Fibroblast of lung (primary cell): ENCODE data around the gene SNRPA1. TPM values are rescaled to one million over a fixed set of nuclear protein-coding genes. Genes with fewer than 3 reads are reported as not detected.
A peak's percentile ranks its signal among the peaks of the same experiment; 100 is the strongest.

Experiments
- DNase-seq, 2 donors: peaks; one replicate each; pipeline versions ENCODE4 v3.0.0 to v3.0.0-alpha.2; 2010; ENCODE audit warnings: low read depth in 2 of 2
- H2AFZ ChIP-seq: 2 replicates; pipeline ENCODE4 v1.5.1; 2012; ENCODE audit warnings: low read length, control low read depth, inconsistent platforms
- H3K27ac ChIP-seq: 2 replicates; pipeline ENCODE4 v1.5.1; 2011; ENCODE audit warnings: low read length, control low read depth; ENCODE audit not compliant: insufficient read depth
- H3K27me3 ChIP-seq: 2 replicates; pipeline ENCODE4 v1.5.1; 2011; ENCODE audit warnings: mild to moderate bottlenecking, low read length; ENCODE audit not compliant: control insufficient read depth, insufficient read depth
- H3K36me3 ChIP-seq: 2 replicates; pipeline ENCODE4 v1.5.1; 2011; ENCODE audit warnings: low read length; ENCODE audit not compliant: control insufficient read depth, insufficient read depth
- H3K4me1 ChIP-seq: 2 replicates; pipeline ENCODE4 v1.5.1; 2011; ENCODE audit warnings: low read length; ENCODE audit not compliant: control insufficient read depth, insufficient read depth; ENCODE audit errors: extremely low read depth
- H3K4me2 ChIP-seq: 2 replicates; pipeline ENCODE4 v1.5.1; 2011; ENCODE audit warnings: low read length, control low read depth; ENCODE audit not compliant: insufficient read depth; ENCODE audit errors: extremely low read depth
- H3K4me3 ChIP-seq, 4 experiments: fragments of 200-600 bp in 1 of 4; sonication (generic) in 1 of 4; replicated peaks in 1 of 4; 2 replicates each; pipeline ENCODE4 v1.5.1; 2011 to 2016; ENCODE audit warnings: low read length in 4 of 4, low read depth in 3 of 4, mild to moderate bottlenecking in 3 of 4, control low read depth in 2 of 4, inconsistent platforms in 1 of 4, mixed read lengths in 1 of 4; ENCODE audit not compliant: insufficient read depth in 1 of 4; ENCODE audit errors: control extremely low read depth in 1 of 4
- H3K79me2 ChIP-seq: 2 replicates; pipeline ENCODE4 v1.5.1; 2012; ENCODE audit warnings: mild to moderate bottlenecking, low read length, inconsistent platforms; ENCODE audit not compliant: control insufficient read depth, insufficient read depth
- H3K9ac ChIP-seq: 2 replicates; pipeline ENCODE4 v1.5.1; 2011; ENCODE audit warnings: mild to moderate bottlenecking, low read length, control low read depth; ENCODE audit not compliant: insufficient read depth
- H3K9me3 ChIP-seq: 2 replicates; pipeline ENCODE4 v1.5.1; 2012; ENCODE audit warnings: low read depth, low read length; ENCODE audit not compliant: control insufficient read depth, insufficient read depth
- H4K20me1 ChIP-seq: 2 replicates; pipeline ENCODE4 v1.5.1; 2011; ENCODE audit warnings: low read length; ENCODE audit not compliant: control insufficient read depth, insufficient read depth; ENCODE audit errors: extremely low read depth
- EZH2 ChIP-seq: IDR thresholded peaks from 2 replicates; pipeline ENCODE4 v1.5.1; 2012; ENCODE audit warnings: low read length, control low read depth, mild to moderate bottlenecking; ENCODE audit errors: missing control alignments
- polyA plus RNA-seq, 2 donors: library from polyadenylated mRNA; depleted of rRNA in 1 of 2; stranded (reverse) in 1 of 2; unstranded in 1 of 2; fragments of >200 nt; gene quantifications; 2 replicates each; pipeline ENCODE4 v1.2.1, GENCODE V29; 2011 to 2012; ENCODE audit warnings: missing spikeins in 1 of 2
- total RNA-seq: library from RNA; depleted of rRNA; stranded (reverse); fragments of >200 nt; gene quantifications from 2 replicates; pipeline ENCODE4 v1.2.1, GENCODE V29; 2014
- TF ChIP-seq, protein P1 (sequence below), 2 donors: IDR thresholded peaks in 1 of 2; conservative IDR thresholded peaks in 1 of 2; 1 replicate in 1 of 2; 2 replicates in 1 of 2; pipeline ENCODE4 v1.5.1; 2011 to 2012; ENCODE audit warnings: low read length in 2 of 2, control low read depth in 1 of 2, inconsistent platforms in 1 of 2, low read depth in 1 of 2, mild to moderate bottlenecking in 1 of 2

Gene SNRPA1
- total and polyA plus RNA-seq, 2 donors (not counting 1 experiment from before 2014, with no cell fraction given): 12.9 to 90.3 TPM

DNA sequence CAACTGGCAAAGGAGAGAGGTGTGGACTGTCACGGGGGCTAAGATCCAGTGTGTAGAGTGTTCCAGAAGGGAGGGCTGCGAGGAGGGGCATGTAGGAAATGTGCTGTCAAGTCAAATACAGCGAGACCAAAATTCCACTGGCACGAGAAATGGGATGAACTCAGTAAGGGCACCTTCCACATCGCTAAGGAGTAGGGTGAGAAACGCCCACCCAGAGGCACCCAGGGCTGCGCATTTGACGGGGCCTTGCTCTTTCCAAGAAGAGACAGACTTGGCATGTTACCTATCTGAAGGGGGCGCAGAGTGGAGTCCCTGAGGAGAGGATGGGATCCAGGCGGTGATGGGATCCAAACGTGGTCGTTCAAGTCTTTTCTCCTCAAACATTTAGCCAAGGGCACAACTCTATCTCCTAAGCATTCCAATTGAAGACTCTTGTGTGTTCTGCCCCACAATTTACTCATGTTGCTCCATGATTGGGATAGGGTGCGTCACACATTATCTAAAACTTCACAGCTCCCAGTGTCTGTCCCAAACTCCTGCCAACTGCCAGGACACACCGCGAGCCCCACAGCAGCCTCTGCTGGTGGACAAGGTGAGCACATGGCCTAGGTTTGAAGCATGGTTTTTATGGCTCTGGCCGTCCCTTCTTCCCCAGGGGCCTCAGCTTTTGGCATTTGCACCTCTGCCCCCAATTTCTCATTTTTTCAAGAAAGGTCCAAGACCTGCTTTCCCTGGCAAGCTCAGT is 25.4 kb downstream of the SNRPA1 start:
- no peaks in the 10 kb centered on the region for H3K27me3 ChIP-seq
- H3K4me3 ChIP-seq: no peak overlapping the region
- no peak overlapping the region for H3K9ac ChIP-seq
- peaks cover 14% of the 10 kb centered on the region for H3K4me1 ChIP-seq
- no peaks in the 10 kb centered on the region for H3K9me3 ChIP-seq
- H3K4me2 ChIP-seq: no peak overlapping the region
- H3K79me2 ChIP-seq: peaks cover under 1% of the 10 kb centered on the region
- no peak overlapping the region for H3K27ac ChIP-seq
- DNase-seq: peak in 1 of 2 donors; percentile 29
- H2AFZ ChIP-seq: no peak overlapping the region
- no peaks in the 10 kb centered on the region for H4K20me1 ChIP-seq
- H3K36me3 ChIP-seq: peaks cover 18% of the 10 kb centered on the region
- TF ChIP-seq, protein P1, sequence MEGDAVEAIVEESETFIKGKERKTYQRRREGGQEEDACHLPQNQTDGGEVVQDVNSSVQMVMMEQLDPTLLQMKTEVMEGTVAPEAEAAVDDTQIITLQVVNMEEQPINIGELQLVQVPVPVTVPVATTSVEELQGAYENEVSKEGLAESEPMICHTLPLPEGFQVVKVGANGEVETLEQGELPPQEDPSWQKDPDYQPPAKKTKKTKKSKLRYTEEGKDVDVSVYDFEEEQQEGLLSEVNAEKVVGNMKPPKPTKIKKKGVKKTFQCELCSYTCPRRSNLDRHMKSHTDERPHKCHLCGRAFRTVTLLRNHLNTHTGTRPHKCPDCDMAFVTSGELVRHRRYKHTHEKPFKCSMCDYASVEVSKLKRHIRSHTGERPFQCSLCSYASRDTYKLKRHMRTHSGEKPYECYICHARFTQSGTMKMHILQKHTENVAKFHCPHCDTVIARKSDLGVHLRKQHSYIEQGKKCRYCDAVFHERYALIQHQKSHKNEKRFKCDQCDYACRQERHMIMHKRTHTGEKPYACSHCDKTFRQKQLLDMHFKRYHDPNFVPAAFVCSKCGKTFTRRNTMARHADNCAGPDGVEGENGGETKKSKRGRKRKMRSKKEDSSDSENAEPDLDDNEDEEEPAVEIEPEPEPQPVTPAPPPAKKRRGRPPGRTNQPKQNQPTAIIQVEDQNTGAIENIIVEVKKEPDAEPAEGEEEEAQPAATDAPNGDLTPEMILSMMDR (conservative IDR thresholded peaks at IDR 0.05 in 1 of 2, IDR thresholded peaks at IDR 0.05 in 1 of 2; ENCODE audit: low read depth in 1 of 2, low read length in 2 of 2): peak; percentile 26 to 39
- no peak for TF ChIP-seq EZH2

DNA sequence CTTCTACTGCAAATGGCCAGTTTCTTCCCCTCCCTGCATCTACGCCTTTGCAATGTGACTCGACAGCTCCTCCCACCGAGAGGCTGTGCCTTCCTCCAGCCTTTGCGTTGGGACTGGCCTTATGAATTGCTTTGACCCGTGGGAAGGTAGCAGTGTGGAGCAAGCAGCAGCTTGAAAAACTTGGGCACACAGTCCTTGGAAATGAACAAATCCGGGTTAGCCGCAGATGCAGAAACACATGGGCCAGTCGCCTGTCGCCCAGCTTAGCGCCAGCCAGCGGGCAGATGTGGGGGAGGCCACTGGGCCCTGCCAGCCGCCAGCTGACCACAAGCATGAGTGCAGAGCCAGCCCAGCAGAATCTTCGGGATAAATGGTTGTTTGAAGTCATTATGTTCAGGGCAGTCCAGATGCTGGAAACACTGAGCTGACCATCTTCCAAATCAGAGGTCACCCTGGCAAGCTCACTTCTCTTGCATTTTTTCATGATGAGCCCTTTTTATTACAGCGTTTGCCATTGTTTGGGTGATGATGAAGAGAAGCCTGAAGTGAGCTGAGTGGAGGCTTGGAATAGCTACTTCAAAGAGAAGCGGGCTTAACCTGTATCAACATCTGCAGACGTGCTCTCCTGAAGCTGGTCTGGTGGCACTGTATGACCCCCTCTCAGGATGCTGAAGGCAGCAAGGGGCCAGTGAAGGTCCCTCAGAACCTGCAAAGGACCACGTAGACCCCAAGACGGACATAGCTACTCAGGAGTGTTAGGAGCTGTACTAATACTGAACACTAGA is 27.5 kb downstream of the SNRPA1 start:
- H3K27ac ChIP-seq: peak overlapping the region; percentile 87
- H3K9me3 ChIP-seq: no peaks in the 10 kb centered on the region
- H3K4me3 ChIP-seq: no peak overlapping the region
- TF ChIP-seq, protein P1 (conservative IDR thresholded peaks at IDR 0.05 in 1 of 2, IDR thresholded peaks at IDR 0.05 in 1 of 2; ENCODE audit: low read depth in 1 of 2, low read length in 2 of 2): peak in 1 of 2 donors; percentile 8
- TF ChIP-seq EZH2: no peak
- H3K4me2 ChIP-seq: peak overlapping the region; percentile 66
- H3K36me3 ChIP-seq: peaks cover 7% of the 10 kb centered on the region
- H3K27me3 ChIP-seq: no peaks in the 10 kb centered on the region
- H3K79me2 ChIP-seq: no peaks in the 10 kb centered on the region
- no peaks in the 10 kb centered on the region for H4K20me1 ChIP-seq
- H3K9ac ChIP-seq: no peak overlapping the region
- H2AFZ ChIP-seq: no peak overlapping the region
- peak; percentile 85 to 94 for DNase-seq
- H3K4me1 ChIP-seq: peaks cover 14% of the 10 kb centered on the region

DNA sequence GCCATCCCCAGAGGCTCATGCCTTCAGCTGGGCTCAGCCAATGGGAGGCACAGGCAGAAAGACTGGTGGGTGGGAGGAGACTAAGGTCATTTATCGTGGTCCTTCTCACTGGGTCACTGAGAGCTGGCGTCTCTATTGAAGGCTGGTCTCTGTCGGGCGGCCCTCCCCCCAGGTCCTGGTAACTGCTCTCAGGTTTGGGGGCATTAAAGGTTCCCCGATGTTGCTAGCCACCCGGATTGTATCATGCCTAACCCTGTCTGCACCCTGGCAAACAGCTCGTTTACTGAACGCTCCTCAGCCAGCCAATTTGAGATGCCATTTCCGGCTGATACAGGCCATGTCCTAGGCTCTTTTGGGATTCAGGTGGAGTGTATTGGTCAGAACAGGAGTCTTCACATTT is 28.3 kb downstream of the SNRPA1 start:
- Histone ChIP-seq H3K27me3 (peaks cover 2% of the 10 kb centered on the region), H3K4me3 (no peak overlapping the region), H3K27ac (peak overlapping the region; percentile 87), H3K9me3 (no peaks in the 10 kb centered on the region), H3K4me1 (peaks cover 14% of the 10 kb centered on the region), H3K79me2 (no peaks in the 10 kb centered on the region), H3K9ac (peak overlapping the region; percentile 28), H4K20me1 (no peaks in the 10 kb centered on the region), H2AFZ (no peak overlapping the region), H3K36me3 (peaks cover 3% of the 10 kb centered on the region), H3K4me2 (peak overlapping the region; percentile 66)
- TF ChIP-seq, protein P1 (conservative IDR thresholded peaks at IDR 0.05 in 1 of 2, IDR thresholded peaks at IDR 0.05 in 1 of 2; ENCODE audit: low read depth in 1 of 2, low read length in 2 of 2): no peak
- TF ChIP-seq EZH2: no peak
- no peak for DNase-seq
